ENCODE data around the gene RND1. TPM values are rescaled to one million over a fixed set of nuclear protein-coding genes. Genes with fewer than 3 reads are reported as not detected.

Gene RND1
- total and polyA plus RNA-seq, 2 of the 13 experiments (the other 11 are each of a cell fraction or from before 2014, with no cell fraction given), result 1.8 to 1.9 TPM

GRCh38 chr12:48851883-48852733 lies 13.6 kb downstream of the RND1 start, which contains the start of gene DDX23 (continued):
- TF ChIP-seq THAP9 (CRISPR knock-in tag; IDR thresholded peaks at IDR 0.05; ENCODE audit: borderline replicate concordance), result peak; percentile 56; the same call in 1 of the 2 replicates
- TF ChIP-seq ZNF543 (CRISPR knock-in tag; IDR thresholded peaks at IDR 0.05), result 0 out of 2 replicates have a peak, but pooled peaks have one; percentile 49
- TF ChIP-seq XBP1 (CRISPR knock-in tag; IDR thresholded peaks at IDR 0.05), result no peak
- no peak for TF ChIP-seq MIER2 (CRISPR knock-in tag; IDR thresholded peaks at IDR 0.05)
- TF ChIP-seq THAP8 (CRISPR knock-in tag; IDR thresholded peaks at IDR 0.05; ENCODE audit: borderline replicate concordance), result peak; percentile 6; the same call in 1 of the 2 replicates
- TF ChIP-seq ZBTB49 (CRISPR knock-in tag; IDR thresholded peaks at IDR 0.05; ENCODE audit: borderline replicate concordance), result no peak
- TF ChIP-seq HNF1B (CRISPR knock-in tag; IDR thresholded peaks at IDR 0.05), result peak; percentile 83; the same call in 1 of the 2 replicates
- peak; percentile 74 for TF ChIP-seq ZNF589 (CRISPR knock-in tag; conservative IDR thresholded peaks at IDR 0.05)
- no peak for TF ChIP-seq ZBTB8A (CRISPR knock-in tag; IDR thresholded peaks at IDR 0.05; ENCODE audit: borderline replicate concordance, low read depth)
- peak; percentile 84 for TF ChIP-seq ZNF33A (CRISPR knock-in tag; IDR thresholded peaks at IDR 0.05; ENCODE audit: borderline replicate concordance)
- no peak for TF ChIP-seq NFE2 (CRISPR knock-in tag; IDR thresholded peaks at IDR 0.05)
- peak; percentile 32; the same call in 1 of the 2 replicates for TF ChIP-seq ZNF552 (CRISPR knock-in tag; IDR thresholded peaks at IDR 0.05; ENCODE audit: borderline replicate concordance)
- no peak for TF ChIP-seq DDIT3 (CRISPR knock-in tag; IDR thresholded peaks at IDR 0.05)
- TF ChIP-seq ZNF556 (CRISPR knock-in tag; IDR thresholded peaks at IDR 0.05; ENCODE audit: borderline replicate concordance), result peak; percentile 35
- 0 out of 2 replicates have a peak, but pooled peaks have one; percentile 12 for TF ChIP-seq ZNF263 (CRISPR knock-in tag; IDR thresholded peaks at IDR 0.05)
- TF ChIP-seq ZFYVE20 (CRISPR knock-in tag; IDR thresholded peaks at IDR 0.05; ENCODE audit: borderline replicate concordance, low read depth), result no peak
- no peak for TF ChIP-seq GRHL1 (CRISPR knock-in tag; conservative IDR thresholded peaks at IDR 0.05)

Measured in HepG2 (cell line).